Erythroblast (primary cell): ENCODE data around the gene HDAC4.

Source experiments
- DNase-seq, 2 experiments: peaks; one replicate each; lab custom pipeline; 2025; lab: John Stamatoyannopoulos, UW
- GATA1 ChIP-seq: IDR thresholded peaks from 2 replicates; pipeline ENCODE4 v1.6.1; 2011; ENCODE audit warnings: low read depth, mild to moderate bottlenecking, control low read depth, low read length, moderate library complexity
- POLR2A ChIP-seq: IDR thresholded peaks from 2 replicates; pipeline ENCODE4 v1.6.1; 2011; ENCODE audit warnings: mild to moderate bottlenecking, low read length

Gene HDAC4

GRCh38 chr2:239119346-239120126, 281.3 kb downstream of the HDAC4 start:
- DNase-seq, result no peak
- no peak for TF ChIP-seq POLR2A
- TF ChIP-seq GATA1, result no peak

GRCh38 chr2:239118675-239119211, 282.1 kb downstream of the HDAC4 start:
- DNase-seq, result no peak
- no peak for TF ChIP-seq POLR2A
- no peak for TF ChIP-seq GATA1

- TF ChIP-seq POLR2A (no peak), GATA1 (no peak)
- no peak for DNase-seq
Observed at GRCh38 chr2:239118264-239118663, 282.6 kb downstream of the HDAC4 start.

- DNase-seq, result no peak
- TF ChIP-seq GATA1, result no peak
- TF ChIP-seq POLR2A, result no peak
Observed at GRCh38 chr2:239117831-239118230, 283.0 kb downstream of the HDAC4 start.

GRCh38 chr2:239116456-239117246, 284.2 kb downstream of the HDAC4 start:
- DNase-seq, result no peak
- TF ChIP-seq POLR2A (no peak), GATA1 (no peak)

GRCh38 chr2:239115616-239116015, 285.2 kb downstream of the HDAC4 start:
- TF ChIP-seq GATA1 (no peak), POLR2A (no peak)
- DNase-seq, result no peak

- DNase-seq, result no peak
- TF ChIP-seq GATA1 (no peak), POLR2A (no peak)
Observed at GRCh38 chr2:239114616-239115265, 286.1 kb downstream of the HDAC4 start.

- DNase-seq, result no peak
- TF ChIP-seq POLR2A (no peak), GATA1 (no peak)
Observed at GRCh38 chr2:239114119-239114581, 286.7 kb downstream of the HDAC4 start.

- DNase-seq, result no peak
- TF ChIP-seq POLR2A, result no peak
- no peak for TF ChIP-seq GATA1
Observed at GRCh38 chr2:239113615-239114014, 287.2 kb downstream of the HDAC4 start.

GRCh38 chr2:239113171-239113570, 287.6 kb downstream of the HDAC4 start:
- peak; percentile 15 to 28 for DNase-seq
- no peak for TF ChIP-seq POLR2A
- TF ChIP-seq GATA1, result no peak

- no peak for DNase-seq
- TF ChIP-seq GATA1 (no peak), POLR2A (no peak)
Observed at GRCh38 chr2:239112127-239112774, 288.6 kb downstream of the HDAC4 start.

- TF ChIP-seq GATA1 (no peak), POLR2A (no peak)
Observed at GRCh38 chr2:239111401-239112100, 289.3 kb downstream of the HDAC4 start.

More at GRCh38 chr2:239111401-239112100, 289.3 kb downstream of the HDAC4 start:
- DNase-seq, result no peak
